VCaP (cell line): ENCODE data around the gene RPN2.

Source experiments
- H3K27ac ChIP-seq: fragments of 450-650 bp; 2 replicates; pipeline ENCODE4 v1.5.1; 2017
- CTCF ChIP-seq: fragments of 450-650 bp; conservative IDR thresholded peaks from 2 replicates; pipeline ENCODE4 v1.5.1; 2017; ENCODE audit warnings: mild to moderate bottlenecking, moderate library complexity

RPN2 gene

GRCh38 chr20:37162646-37163045 is 16.5 kb upstream of the RPN2 start:
- H3K27ac ChIP-seq, result no peak overlapping the region
- no peak for TF ChIP-seq CTCF

GRCh38 chr20:37163832-37164554 is 15.1 kb upstream of the RPN2 start:
- H3K27ac ChIP-seq, result no peak overlapping the region
- no peak for TF ChIP-seq CTCF

GRCh38 chr20:37165031-37165430 is 14.1 kb upstream of the RPN2 start:
- no peak overlapping the region for H3K27ac ChIP-seq
- no peak for TF ChIP-seq CTCF

DNA sequence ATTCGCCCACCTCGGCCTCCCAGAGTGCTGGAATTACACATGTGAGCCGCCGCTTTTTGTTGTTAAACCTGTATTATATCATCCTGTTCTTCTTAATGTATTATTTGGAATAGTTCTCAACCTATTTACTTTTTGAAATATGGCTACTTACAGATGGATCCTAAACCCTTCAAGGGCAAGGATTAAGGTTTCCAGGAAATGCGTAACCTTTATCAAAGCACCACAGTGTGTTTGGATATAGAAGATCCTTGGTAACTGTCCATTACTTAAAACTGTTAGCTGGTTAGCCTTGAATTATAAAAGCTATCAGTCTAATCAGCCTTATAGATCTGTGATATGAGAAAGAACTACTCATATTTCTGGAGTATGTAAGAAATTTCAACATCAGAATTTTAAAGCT is 12.3 kb upstream of the RPN2 start:
- no peak for TF ChIP-seq CTCF
- H3K27ac ChIP-seq, result no peak overlapping the region

GRCh38 chr20:37172836-37173235 is 6.3 kb upstream of the RPN2 start:
- no peak for TF ChIP-seq CTCF
- H3K27ac ChIP-seq, result no peak overlapping the region

DNA sequence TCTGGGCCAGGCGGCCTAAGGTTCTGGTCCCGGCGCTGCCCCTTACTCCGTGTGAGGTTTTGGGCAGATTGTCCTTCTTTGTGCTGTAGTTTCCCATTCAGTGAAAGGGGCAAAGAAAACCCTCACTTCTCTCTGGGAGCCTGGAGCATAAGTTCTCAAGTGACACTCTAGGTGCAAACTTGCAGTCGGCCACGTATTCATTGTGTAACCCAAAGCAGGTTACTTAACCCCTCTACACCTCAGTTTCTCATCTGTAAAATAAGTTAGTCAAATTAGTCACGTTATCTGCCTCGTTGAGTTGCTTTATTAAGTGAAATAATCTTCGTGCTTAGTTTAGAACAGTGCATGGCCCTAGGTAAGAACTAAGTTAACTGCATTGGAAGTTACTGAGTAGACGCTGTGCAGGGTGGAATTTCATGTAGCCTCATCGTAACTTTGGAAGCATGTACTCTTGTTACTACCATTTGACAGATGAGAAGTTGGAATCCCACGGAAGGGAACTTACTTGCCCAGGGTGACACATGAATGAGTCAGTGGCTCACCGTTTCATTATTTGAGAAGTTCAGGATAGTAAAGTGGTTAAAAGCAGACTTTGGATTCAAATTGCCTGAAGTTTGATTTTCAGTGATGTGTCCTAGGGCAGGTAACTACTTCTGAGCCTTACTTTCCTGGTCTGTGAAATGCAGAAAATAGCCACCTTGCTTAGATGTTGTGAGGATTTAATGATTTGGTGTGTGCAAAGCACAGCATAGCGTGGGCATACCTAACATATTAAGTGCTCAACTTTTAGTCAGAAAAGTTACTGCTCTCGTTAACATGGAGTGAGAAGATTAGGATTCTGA is 774 bp downstream of the RPN2 start:
- TF ChIP-seq CTCF, result no peak
- H3K27ac ChIP-seq, result peak overlapping the region; percentile 97

- H3K27ac ChIP-seq, result no peak overlapping the region
- TF ChIP-seq CTCF, result no peak
These were observed 6.6 kb downstream of the RPN2 start for GRCh38 chr20:37185686-37186085.
